8988T (cell line): ENCODE results near the gene TRIM27.
"Not testable (repeated sequence)": the region's sequence is repeated elsewhere in the genome, so short reads cannot be mapped to it uniquely, and the experiment has no call there.

Experiments
- DNase-seq: peaks from one replicate; pipeline ENCODE4 v3.0.0; 2011

Gene TRIM27, protein sequence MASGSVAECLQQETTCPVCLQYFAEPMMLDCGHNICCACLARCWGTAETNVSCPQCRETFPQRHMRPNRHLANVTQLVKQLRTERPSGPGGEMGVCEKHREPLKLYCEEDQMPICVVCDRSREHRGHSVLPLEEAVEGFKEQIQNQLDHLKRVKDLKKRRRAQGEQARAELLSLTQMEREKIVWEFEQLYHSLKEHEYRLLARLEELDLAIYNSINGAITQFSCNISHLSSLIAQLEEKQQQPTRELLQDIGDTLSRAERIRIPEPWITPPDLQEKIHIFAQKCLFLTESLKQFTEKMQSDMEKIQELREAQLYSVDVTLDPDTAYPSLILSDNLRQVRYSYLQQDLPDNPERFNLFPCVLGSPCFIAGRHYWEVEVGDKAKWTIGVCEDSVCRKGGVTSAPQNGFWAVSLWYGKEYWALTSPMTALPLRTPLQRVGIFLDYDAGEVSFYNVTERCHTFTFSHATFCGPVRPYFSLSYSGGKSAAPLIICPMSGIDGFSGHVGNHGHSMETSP

DNA sequence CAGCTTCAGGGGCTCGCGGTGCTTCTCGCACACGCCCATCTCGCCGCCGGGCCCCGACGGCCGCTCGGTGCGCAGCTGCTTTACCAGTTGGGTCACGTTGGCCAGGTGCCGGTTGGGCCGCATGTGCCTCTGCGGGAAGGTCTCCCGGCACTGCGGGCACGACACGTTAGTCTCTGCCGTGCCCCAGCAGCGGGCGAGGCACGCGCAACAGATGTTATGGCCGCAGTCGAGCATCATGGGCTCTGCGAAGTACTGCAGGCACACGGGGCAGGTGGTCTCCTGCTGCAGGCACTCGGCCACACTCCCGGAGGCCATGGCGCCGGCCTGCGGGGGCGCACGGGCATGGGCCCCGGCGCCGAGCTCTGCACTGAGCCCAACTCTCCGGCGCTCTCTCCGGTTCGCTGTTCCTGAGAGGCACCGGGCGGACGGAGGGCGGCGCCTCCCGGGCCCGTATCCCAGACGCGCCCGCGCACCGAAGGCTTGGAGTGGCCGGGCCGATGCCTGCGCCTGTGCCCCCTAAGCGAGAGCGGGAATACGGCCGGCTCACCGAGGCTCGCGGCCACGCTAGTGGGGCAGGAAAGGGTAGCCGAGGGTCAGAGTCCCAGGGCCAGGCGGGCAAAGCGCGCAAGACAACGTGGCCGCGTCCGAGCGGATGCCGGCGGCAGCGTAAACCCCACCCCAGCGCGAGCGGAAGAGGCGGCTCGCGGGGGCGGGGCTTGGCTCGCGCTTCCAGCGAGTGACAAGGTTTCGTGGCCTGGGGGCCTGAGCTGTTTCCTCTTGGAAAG is at the start of gene TRIM27:
Gene TRIM27, minus strand, starts transcription at position 668 of the 785 bp plus-strand sequence. Its CDS starts 353 bp downstream, at position 315.
- DNase-seq: peak; percentile 73

DNA sequence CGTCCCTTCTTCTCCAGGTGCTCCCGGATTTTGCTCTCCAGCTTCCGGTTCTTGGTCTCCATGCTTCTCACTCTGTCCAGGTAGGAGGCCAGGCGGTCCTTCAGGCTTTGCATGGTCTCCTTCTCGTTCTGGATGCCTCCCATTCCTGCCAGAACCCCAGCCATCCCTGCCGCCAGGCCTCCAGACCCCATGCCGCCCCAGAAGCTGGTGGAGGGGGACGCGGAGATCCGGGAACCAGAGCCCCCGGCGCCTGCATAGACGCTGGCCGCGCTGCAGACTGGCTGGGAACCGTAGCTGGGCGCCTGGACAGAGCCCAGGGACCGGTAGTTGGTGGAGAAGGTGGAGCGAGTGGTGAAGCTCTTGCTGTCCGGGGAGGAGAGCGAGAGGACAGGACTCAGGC is 46.3 kb upstream of the TRIM27 start:
- not testable (repeated sequence) for DNase-seq

DNA sequence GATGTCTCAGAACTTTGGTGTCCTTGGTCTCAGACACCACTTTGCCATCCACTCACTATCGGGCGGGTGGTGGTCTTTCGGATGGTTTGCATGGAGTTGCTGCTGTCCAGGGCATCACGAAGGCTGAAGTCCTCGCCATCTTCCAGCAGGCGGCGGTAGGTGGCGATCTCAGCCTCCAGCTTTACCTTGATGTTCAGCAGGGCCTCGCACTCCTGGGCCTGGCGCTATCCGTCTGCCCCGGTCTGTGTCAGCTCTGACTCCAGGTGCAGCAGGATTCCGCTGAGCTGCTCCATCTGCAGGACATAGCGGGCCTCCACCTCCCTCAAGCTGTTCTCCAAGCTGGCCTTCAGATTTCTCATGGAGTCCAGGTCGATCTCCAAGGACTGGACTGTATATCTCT is 45.3 kb upstream of the TRIM27 start:
- no peak for DNase-seq

DNA sequence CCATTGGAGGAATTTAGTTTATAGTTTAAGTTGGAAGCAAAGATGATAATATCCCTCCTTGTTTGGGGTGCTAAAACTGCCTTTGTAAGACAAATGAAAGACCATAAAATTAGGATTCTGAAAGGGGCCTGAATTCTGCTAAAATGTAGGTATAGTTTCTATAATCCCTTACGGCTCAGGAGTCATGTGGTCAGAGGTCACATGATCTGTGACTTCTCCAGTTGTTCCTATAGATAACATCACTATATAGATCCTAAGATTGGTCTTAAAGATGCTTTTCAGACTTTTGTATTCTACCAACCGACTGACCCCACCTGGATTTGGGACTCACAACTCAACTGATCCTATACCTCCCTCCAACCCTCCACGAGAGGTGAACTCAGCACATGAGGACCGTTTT is 44.7 kb upstream of the TRIM27 start:
- DNase-seq: no peak

DNA sequence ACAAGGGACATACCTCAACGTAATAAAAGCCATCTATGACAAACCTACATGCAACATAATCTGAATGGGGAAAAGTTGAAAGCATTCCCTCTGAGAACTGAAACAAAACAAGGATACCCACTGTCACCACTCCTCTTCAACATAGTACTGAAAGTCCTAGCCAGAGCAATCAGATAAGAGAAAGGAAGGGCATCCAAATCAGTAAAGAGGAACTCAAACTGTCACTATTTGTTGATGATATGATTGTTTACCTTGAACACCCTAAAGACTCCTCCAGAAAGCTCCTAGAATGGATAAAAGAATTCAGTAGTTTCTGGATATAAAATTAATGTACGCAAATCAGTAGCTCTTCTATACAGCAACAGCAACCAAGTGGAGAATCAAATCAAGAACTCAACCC is 41.9 kb upstream of the TRIM27 start:
- DNase-seq: no peak

DNA sequence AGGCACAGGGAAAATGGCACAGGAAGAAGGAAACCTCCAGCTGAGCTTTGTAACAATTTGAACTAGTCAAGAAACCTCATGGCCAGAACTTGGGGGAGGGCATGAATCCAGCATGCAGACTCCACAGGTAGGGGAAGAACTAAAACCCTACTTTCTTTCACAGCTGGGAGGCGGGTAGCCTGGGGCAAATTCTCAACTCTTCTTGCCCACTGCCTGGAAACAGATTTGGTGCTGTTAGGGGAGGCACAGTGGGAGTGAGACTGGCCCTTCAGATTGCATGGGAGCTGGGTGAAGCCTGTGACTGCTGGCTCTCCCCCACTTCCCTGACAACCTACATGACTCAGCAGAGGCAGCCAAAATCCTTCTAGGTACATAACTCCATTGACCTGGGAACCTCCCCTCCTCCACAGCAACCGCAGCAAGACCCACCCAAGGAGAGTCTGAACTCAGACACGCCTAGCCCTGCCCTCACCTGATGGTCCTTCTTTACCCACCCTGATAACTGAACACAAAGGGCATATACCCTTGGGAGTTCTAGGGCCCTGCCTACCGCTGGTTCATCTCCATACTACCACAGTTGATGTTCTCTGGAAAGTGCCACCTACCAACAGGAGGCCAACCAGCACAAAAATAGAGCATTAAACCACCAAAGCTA is 37.2 kb upstream of the TRIM27 start:
- DNase-seq: no peak

DNA sequence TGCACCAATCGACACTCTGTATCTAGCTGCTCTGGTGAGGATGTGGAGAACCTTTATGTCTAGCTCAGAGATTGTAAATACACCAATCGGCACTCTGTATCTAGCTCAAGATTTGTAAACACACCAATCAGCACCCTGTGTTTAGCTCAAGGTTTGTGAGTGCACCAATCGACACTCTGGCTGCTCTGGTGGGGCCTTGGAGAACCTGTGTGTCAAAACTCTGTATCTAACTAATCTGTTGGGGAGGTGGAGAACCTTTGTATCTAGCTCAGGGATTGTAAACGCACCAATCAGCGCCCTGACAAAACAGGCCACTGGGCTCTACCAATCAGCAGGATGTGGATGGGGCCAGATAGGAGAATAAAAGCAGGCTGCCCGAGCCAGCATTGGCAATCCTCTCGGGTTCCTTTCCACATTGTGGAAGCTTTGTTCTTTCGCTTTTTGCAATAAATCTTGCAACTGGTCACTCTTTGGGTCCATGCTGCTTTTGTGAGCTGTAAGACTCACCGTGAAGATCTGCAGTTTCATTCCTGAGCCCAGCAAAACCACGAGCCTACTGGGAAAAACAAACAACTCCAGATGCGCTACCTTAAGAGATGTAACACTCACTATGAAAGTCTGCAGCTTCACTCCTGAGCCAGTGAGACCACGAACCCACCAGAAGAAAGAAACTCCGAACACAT is 34.9 kb upstream of the TRIM27 start:
- DNase-seq: not testable (repeated sequence)

DNA sequence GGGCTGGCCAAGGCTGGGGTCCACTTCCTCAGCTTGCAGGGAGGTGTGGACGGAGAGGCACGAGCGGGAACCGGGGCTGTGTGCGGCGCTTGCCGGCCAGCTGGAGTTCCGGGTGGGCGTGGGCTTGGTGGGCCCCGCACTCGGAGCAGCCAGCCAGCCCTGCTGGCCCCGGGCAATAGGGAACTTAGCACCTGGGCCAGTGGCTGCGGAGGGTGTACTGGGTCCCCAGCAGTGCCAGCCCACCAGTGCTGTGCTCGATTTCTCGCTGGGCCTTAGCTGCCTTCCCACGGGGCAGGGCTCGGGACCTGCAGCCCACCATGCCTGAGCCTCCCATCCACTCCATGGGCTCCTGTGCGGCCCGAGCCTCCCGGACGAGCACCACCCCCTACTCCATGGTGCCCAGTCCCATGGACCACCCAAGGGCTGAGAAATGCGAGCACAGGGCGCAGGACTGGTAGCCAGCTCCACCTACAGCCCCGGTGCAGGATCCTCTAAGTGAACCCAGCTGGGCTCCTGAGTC is 34.1 kb upstream of the TRIM27 start:
- not testable (repeated sequence) for DNase-seq

DNA sequence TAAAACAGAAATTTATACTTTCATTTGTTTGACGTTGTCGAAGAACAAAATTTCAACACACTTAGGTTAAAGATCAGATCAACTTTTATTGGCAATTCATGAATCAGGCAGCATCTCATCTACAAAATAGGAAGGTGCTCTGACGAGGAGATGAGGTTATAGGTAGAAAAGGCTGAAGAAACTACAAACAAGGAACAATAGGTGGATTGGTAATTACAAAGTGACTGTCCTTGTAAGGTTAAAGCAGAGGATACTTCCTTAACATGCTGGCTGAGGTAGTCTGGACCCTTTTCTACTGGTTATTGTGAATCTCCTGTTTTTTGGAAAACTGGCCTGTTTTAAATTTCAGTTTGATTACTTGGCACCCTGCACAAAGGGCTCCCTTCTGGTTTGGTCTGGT is 32.5 kb upstream of the TRIM27 start:
- DNase-seq: no peak

DNA sequence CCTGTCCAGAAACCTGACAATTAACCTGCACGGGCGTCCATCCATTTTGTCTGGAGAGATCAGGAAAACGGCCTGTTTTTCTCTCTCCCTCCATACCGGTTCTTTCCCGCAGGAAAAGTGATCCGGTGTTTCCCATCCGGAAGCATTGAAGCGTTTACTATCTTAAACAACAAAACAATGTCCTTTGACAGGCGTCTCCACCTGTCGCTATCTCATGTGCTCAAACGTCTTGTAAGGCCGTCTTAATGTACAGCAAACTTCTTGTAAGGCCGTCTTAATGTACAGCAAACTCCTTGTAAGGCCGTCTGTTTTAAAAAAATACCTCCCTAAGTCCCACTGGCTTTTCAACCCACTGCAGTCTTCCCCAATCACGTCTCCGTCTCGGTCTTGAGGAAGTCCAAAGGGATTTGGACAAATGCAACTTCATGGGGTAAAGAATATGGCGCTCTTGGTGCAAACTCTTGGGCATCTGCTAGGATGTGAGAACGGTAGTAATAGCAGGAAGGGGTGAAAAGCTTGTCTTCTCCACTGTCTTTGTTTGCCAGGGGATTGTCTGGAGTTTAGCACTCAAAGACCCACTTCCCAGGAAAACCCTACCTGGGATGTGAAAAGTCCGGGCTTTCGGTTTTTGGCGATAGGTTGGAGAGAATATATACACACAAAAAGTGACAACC is 29.9 kb upstream of the TRIM27 start:
- DNase-seq: no peak

DNA sequence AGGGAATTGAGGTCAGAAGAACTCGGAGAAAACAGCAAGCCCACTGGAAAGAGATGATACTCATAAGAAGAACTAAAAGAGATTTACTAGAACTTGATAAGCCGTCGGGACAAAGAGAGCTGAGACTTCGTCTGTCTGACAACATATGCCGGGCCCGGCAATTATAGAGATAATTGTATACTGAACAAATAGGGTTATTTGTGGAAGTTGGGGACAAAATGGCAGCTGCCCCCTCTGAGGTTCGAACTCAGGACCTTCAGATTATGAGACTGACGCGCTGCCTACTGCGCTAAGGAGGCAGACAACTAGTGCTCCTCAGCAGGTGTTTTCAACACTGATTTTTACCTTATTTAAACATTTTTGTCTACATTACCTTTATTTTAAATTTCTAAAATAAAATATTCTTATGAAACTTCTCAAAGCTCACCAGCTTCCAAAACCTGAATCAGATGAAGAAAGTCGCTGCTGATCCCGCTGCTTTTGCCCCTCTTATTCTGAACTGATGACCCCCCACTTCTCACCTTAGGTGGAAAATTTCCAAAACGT is 29.3 kb upstream of the TRIM27 start:
- peak; percentile 44 for DNase-seq

DNA sequence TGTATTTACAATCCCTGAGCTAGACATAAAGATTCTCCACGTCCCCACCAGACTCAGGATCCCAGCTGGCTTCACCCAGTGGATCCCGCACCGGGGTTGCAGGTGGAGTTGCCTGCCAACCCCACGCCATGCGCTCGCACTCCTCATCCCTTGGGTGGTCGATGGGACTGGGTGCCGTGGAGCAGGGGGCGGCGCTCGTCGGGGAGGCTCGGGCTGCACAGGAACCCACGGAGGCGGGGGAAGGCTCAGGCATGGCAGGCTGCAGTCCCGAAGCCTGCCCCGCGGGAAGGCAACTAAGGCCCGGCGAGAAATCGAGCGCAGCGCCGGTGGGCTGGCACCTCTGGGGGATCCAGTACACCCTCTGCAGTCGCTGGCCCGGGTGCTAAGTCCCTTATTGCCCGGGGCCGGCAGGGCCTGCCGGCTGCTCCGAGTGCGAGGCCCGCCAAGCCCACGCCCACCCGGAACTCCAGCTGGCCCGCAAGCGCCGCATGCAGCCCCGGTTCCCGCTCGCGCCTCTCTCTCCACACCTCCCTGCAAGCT is 25.9 kb upstream of the TRIM27 start:
- DNase-seq: not testable (repeated sequence)

DNA sequence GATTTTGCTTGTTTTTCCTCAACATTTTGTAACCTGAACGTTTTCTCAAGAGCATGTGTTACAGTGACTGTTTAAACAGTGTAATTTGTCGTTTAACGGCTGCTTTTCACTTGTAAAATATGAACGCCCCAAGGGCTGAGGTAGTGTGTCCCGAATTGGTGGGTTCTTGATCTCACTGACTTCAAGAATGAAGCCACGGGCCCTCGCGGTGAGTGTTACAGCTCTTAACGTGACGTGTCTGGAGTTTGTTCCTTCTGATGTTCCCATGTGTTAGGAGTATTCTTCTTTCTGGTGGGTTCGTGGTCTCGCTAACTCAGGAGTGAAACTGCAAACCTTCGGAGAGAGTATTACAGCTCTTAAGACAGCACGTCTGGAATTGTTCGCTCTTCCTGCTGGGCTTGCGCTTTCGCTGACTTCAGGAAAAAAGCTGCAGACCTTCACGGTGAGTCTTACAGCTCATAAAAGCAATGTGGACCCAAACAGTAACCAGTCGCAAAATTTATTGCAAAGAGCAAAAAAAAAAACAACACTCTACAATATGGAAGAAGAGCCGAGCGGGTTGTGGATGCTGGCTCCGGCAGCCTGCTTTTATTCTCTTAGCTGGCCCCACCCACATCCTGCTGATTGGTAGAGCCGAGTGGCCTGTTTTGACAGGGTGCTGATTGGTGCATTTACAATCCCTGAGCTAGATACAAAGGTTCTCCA is 25.1 kb upstream of the TRIM27 start:
- DNase-seq: no peak

DNA sequence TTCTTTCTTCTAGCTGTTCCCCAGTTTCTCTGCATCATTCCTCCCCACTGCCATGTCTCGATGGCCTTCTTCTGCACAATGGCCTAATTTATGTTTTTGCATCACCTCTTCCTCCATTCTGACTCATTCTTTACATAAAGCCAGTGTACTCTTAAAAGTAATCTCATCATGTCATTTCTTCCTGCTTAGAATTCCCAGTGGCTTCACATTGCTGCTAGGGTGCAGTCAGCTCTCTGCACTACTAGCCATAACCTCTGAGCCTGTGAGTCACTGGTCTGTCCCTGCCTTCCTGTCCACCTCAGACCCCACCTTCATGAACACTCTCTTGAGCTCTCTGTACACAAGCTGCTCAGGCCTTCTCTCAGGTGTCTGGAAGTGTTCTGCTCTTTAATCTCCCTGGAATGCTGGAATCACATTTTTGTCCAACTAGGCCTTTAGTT is 24.1 kb upstream of the TRIM27 start:
- DNase-seq: no peak

DNA sequence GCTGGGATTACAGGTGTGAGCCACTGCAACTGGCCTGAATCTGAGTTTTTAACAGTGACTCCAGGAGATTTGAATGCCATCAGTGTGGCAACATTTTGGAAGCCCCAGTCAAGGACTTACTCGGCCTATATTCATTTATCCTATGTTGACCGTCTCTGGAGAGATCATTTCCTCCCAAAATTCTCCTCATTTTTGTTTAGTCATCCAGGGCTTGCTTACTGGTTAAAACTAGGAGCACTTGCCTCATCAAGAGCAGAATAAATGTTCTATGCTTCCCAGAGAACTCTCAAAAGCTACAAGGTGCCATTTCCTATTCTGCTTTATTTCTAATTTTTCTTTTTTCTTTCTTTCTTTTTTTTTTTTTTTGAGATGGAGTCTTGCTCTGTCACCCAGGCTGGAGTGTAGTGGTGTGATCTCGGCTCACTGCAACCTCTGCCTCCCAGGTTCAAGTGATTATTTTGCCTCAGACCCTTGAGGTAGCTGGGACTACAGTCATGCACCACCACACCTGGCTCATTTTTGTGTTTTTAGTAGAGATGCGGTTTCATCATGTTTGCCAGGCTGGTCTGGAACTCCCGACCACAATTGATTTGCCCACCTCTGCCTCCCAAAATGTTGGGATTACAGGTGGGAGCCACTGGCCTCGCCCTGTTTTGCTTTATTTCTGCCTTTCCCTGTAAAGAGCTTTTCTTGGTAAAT is 23.4 kb upstream of the TRIM27 start:
- no peak for DNase-seq

DNA sequence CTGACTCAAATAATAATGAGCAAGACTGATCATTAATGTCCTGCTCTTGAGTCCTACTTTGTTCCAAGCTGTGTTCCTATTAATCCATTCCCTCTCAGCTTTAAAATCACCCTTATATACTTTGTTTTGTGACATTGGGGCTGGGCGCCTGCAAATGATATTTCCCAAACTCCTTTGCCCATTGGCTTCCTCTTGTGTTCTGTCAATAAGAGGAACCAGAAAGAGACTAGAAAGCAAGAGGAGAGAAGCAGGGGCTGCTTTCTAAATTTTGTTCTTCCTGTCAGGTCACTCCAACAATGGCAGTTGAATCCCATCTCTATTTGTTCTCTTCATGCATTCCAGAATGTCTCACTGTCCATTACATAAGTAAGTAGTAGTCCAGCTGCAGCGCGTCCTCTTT is 21.6 kb upstream of the TRIM27 start:
- no peak for DNase-seq

DNA sequence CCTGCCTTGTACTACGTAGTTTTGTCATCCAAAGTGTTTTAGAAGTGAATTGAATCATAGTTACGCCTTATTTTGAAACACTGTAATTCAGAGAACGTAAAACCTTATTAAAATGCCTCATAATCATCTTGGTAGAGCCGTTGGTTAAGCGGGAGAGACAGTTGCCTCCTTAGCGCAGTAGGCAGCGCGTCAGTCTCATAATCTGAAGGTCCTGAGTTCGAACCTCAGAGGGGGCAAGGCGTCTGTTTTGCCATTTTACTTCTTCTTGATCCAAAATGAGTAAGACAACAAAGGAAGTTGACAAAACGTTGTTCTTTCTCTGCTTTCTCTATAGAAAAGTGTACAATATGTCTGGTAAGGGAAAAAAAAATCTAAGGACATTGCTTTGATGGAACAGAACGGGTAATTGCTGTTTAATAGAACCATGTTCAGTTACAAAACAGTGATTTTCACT is 20.7 kb upstream of the TRIM27 start:
- DNase-seq: no peak

DNA sequence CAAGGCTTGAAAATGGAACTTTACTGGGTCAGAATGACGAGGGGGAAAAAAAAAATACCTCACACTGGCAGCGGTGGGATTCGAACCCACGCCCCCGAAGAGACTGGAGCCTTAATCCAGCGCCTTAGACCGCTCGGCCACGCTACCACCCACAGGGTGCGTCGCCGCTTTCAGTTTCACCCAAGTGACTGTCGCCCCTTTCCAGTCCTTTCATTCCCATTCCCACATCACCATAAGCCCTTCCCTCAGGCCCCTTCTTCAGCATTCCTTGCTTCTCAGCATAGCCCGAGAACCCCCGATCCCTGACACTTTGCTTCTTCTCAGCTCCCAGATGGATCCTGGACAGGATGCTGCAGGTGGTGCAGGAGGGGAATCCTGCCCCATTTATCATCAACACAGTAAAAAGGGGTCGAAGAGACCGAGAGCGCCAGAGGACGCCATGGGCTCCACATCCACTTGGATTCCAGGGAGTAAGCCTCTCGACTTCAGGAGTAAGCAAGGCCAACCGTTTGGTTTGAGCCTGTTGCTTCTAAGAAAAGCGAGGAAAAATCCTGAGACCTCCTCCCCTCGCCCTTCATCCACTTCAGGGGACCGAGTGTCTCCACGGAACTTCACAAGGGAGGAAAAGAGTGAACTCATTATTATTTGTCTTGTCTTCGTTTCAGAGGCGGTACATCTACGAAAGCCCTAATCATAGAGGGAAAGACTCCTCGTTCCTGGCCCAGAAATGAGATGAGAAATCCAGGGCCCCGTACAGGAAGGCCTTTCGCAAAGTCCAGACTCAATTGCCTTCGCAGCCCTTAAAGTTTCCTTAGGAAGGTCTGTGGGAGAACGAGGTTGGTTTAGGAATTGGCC is 20.0 kb upstream of the TRIM27 start:
- no peak for DNase-seq

DNA sequence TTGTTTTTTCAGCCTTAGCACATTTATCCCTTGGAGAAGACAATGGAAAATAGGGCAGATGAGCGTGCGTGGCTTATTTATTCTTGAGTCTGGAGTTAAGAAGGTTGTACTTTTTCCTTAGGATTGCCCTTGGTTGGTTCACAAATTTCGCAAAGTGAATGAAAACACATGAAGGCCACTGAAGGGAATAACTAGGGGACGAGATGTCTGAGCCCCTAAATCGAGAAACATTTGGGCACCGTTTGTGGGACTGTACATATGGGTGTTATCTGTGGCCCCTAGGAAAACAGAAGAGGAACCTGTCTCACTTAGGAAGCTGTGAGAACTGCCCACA is 19.4 kb upstream of the TRIM27 start:
- DNase-seq: no peak
